OCI-LY7 (cell line): ENCODE data around the gene CNOT1. TPM values are rescaled to one million over a fixed set of nuclear protein-coding genes. Genes with fewer than 3 reads are reported as not detected.

Experiments
- BruUV-seq: library from RNA; stranded (reverse); fragments of 400-500 nt; replicated peaks from 2 replicates; lab custom pipeline; 2021; lab: Mats Ljungman, UMichigan
- CTCF ChIA-PET: fragments of 300-600 bp; sonication (Branson Sonifier 250); formaldehyde crosslinking; loops from one replicate; lab custom pipeline; 2022; ENCODE audit warnings: antibody characterized with exemption; ENCODE audit not compliant: unreplicated experiment; lab: Charles Lee
- POLR2A ChIA-PET: fragments of 300-600 bp; sonication (Branson Sonifier 250); formaldehyde crosslinking; loops from one replicate; lab custom pipeline; 2022; ENCODE audit warnings: antibody characterized with exemption; lab: Charles Lee
- DNase-seq: peaks from one replicate; pipeline ENCODE4 v3.0.0-alpha.2; 2015; ENCODE audit warnings: low spot score
- H2AFZ ChIP-seq: fragments of 200-600 bp; sonication (generic), shearing (Covaris generic); 2 replicates; pipeline ENCODE4 v1.6.1; 2014; ENCODE audit warnings: mild to moderate bottlenecking, antibody characterized with exemption, low read length, moderate library complexity
- H3K27ac ChIP-seq: fragments of 200-600 bp; sonication (generic); 2 replicates; pipeline ENCODE4 v1.5.1; 2014; ENCODE audit warnings: mixed run types, low read depth, mild to moderate bottlenecking, moderate library complexity, low read length, inconsistent platforms; ENCODE audit not compliant: poor library complexity, severe bottlenecking
- H3K36me3 ChIP-seq: fragments of 200-600 bp; sonication (generic); 2 replicates; pipeline ENCODE4 v1.6.1; 2014; ENCODE audit warnings: mild to moderate bottlenecking, antibody characterized with exemption, low read length, moderate library complexity, mixed read lengths; ENCODE audit not compliant: insufficient read depth
- H3K4me1 ChIP-seq: fragments of 200-600 bp; sonication (generic); 2 replicates; pipeline ENCODE4 v1.5.1; 2014; ENCODE audit warnings: mild to moderate bottlenecking, low read length; ENCODE audit not compliant: insufficient read depth, poor library complexity, severe bottlenecking
- H3K4me2 ChIP-seq: fragments of 200-600 bp; sonication (generic); 2 replicates; pipeline ENCODE4 v1.6.1; 2014; ENCODE audit warnings: mild to moderate bottlenecking, low read length
- H3K4me3 ChIP-seq: fragments of 200-600 bp; sonication (generic); 2 replicates; pipeline ENCODE4 v1.5.1; 2014; ENCODE audit warnings: mild to moderate bottlenecking, low read depth, low read length; ENCODE audit not compliant: poor library complexity, severe bottlenecking
- H3K79me2 ChIP-seq: fragments of 200-600 bp; sonication (generic); 2 replicates; pipeline ENCODE4 v1.6.1; 2016; ENCODE audit warnings: low read depth, mild to moderate bottlenecking, low read length, moderate library complexity, mixed read lengths; ENCODE audit not compliant: insufficient read depth
- H3K9me2 ChIP-seq: fragments of 200-600 bp; sonication (generic); 2 replicates; pipeline ENCODE4 v1.6.1; 2016; ENCODE audit warnings: mild to moderate bottlenecking, low read length, mixed read lengths; ENCODE audit not compliant: insufficient read depth
- H3K9me3 ChIP-seq: fragments of 200-600 bp; sonication (generic); 2 replicates; pipeline ENCODE4 v1.6.1; 2014; ENCODE audit warnings: mild to moderate bottlenecking, mixed run types, low read length, mixed read lengths
- H4K20me1 ChIP-seq: fragments of 200-600 bp; sonication (generic); 2 replicates; pipeline ENCODE4 v1.6.1; 2014; ENCODE audit warnings: mild to moderate bottlenecking, antibody characterized with exemption, low read length, moderate library complexity, mixed read lengths; ENCODE audit not compliant: insufficient read depth
- EZH2phosphoT487 ChIP-seq: fragments of 200-600 bp; sonication (generic); IDR thresholded peaks from 2 replicates; pipeline ENCODE4 v1.6.1; 2018; ENCODE audit warnings: low read depth, borderline replicate concordance, mild to moderate bottlenecking, mixed run types, antibody characterized with exemption, low read length, moderate library complexity, mixed read lengths
- intact Hi-C: fragments of 100-400 bp; cut with micrococcal nuclease; formaldehyde crosslinking; loops from one replicate; pipeline ENCODE4 v1.10.0; 2022; ENCODE audit not compliant: unreplicated experiment
- total RNA-seq, 2 experiments: library from RNA; depleted of rRNA in 1 of 2; stranded (reverse); fragments of >200 nt in 1 of 2; shearing (Covaris generic) in 1 of 2; gene quantifications; 2 replicates each; pipeline ENCODE4 v1.2.3, GENCODE V29; 2014 to 2022
- TF ChIP-seq, protein P1 (sequence below): fragments of 200-600 bp; sonication (generic); conservative IDR thresholded peaks from 2 replicates; pipeline ENCODE4 v1.5.1; 2014; ENCODE audit warnings: mild to moderate bottlenecking, antibody characterized with exemption, low read length, moderate library complexity, mixed read lengths

The CNOT1 gene
- total RNA-seq, 2 experiments from 2014 or later, result 230 to 288 TPM

DNA sequence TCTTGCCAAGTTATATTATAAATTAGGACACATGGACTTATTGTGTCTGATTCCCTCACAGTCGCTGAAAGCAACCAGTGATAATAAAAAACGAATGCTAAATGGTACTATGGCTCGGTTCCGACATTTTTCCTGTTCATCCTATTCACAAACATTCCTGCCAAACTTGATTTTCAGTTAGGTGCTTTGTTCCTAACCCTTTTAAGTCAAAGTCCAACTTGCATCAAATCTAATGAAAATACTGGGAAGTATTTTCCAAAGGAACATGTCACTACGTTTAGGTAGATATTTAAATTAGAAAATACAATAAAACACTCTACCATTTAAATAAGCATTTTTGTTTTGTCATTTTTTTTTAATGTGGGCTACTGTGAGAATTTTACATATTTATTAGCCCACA lies 93.3 kb downstream of the CNOT1 start:
- no peaks in the 10 kb centered on the region for H3K9me2 ChIP-seq
- H3K4me3 ChIP-seq, result no peak overlapping the region
- intact Hi-C loops, result no loop called here
- H2AFZ ChIP-seq, result no peak overlapping the region
- BruUV-seq, result no TSS peak
- no peaks in the 10 kb centered on the region for H3K4me1 ChIP-seq
- H3K4me2 ChIP-seq, result no peak overlapping the region
- ChIA-PET POLR2A (interaction anchor here (0.5 to 1.3 kb wide), 4 partner anchors 13 to 188 kb away, joined by 3 to 5 read pairs (median 4); no protein-coding TSS in a partner anchor), CTCF (no interaction called here)
- no peak for DNase-seq
- H3K79me2 ChIP-seq, result no peaks in the 10 kb centered on the region
- H3K9me3 ChIP-seq, result no peaks in the 10 kb centered on the region
- TF ChIP-seq, protein P1, sequence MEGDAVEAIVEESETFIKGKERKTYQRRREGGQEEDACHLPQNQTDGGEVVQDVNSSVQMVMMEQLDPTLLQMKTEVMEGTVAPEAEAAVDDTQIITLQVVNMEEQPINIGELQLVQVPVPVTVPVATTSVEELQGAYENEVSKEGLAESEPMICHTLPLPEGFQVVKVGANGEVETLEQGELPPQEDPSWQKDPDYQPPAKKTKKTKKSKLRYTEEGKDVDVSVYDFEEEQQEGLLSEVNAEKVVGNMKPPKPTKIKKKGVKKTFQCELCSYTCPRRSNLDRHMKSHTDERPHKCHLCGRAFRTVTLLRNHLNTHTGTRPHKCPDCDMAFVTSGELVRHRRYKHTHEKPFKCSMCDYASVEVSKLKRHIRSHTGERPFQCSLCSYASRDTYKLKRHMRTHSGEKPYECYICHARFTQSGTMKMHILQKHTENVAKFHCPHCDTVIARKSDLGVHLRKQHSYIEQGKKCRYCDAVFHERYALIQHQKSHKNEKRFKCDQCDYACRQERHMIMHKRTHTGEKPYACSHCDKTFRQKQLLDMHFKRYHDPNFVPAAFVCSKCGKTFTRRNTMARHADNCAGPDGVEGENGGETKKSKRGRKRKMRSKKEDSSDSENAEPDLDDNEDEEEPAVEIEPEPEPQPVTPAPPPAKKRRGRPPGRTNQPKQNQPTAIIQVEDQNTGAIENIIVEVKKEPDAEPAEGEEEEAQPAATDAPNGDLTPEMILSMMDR, result no peak
- no peak for TF ChIP-seq EZH2phosphoT487
- peaks cover 100% of the 10 kb centered on the region for H3K36me3 ChIP-seq
- 0 out of 2 replicates have a peak, but pooled peaks cover 9% of the 10 kb centered on the region for H4K20me1 ChIP-seq
- H3K27ac ChIP-seq, result no peak overlapping the region

DNA sequence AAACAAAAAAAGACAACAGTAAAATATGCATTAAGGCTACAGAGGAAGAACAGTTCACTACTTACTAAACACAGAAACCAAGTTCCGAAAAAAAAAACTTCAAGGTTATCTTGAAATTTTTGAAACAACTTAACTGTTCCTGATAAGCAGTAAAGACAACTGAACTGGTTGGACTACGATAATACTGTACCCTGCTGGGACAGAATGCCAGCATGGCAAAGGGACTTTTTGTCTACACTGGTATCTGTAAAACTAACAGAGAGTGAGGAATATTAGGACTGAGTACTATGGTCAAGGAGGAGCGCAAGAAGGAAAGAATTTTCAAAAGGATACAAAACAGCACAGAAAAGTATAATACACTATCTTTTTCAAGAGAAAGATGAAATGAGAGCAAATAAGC lies 94.5 kb downstream of the CNOT1 start:
- H3K4me3 ChIP-seq, result no peak overlapping the region
- H3K4me2 ChIP-seq, result no peak overlapping the region
- no peaks in the 10 kb centered on the region for H3K9me3 ChIP-seq
- no peaks in the 10 kb centered on the region for H3K9me2 ChIP-seq
- intact Hi-C loops, result no loop called here
- no peaks in the 10 kb centered on the region for H3K79me2 ChIP-seq
- no peak overlapping the region for H2AFZ ChIP-seq
- TF ChIP-seq, protein P1, result no peak
- no peak for TF ChIP-seq EZH2phosphoT487
- no peak overlapping the region for H3K27ac ChIP-seq
- DNase-seq, result no peak
- H4K20me1 ChIP-seq, result 0 out of 2 replicates have a peak, but pooled peaks cover 9% of the 10 kb centered on the region
- ChIA-PET CTCF (no interaction called here), POLR2A (interaction anchor here (0.7 kb wide), 1 partner anchor 52 kb away, joined by 3 read pairs; no protein-coding TSS in a partner anchor)
- BruUV-seq, result no TSS peak
- H3K4me1 ChIP-seq, result no peaks in the 10 kb centered on the region
- peaks cover 100% of the 10 kb centered on the region for H3K36me3 ChIP-seq

DNA sequence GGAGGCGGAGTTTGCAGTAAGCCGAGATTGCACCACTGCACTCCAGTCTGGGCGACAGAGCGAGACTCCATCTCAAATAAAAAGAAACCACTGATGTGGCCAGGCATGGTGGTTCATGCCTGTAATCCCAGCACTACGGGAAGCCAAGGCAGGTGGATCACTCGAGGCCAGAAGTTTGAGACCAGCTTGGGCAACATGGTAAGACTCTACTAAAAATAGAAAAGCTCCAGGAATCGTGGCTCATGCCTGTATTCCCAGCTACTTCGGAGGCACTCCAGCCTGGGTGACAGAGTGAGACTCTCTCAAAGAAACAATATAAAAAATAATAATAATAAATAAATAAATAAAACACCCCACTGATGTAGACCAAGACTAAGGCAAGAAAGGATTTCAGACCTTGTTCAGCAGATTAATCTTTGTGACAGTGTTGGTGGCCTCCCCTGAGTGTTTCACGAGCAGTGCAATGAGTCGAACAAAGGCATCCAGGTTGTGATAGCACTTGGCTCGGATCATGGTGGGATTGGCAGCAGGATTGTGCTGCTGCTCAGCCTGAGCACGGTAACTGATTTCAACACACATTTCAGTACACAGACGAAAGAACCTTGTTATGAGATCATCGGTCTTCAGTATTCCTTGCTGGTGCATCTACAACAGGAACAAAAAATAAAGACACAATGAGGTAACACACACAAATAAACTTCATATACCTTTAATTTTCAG lies 95.7 kb downstream of the CNOT1 start:
- H4K20me1 ChIP-seq, result 0 out of 2 replicates have a peak, but pooled peaks cover 9% of the 10 kb centered on the region
- H2AFZ ChIP-seq, result no peak overlapping the region
- no peak for TF ChIP-seq EZH2phosphoT487
- TF ChIP-seq, protein P1, result no peak
- H3K4me2 ChIP-seq, result no peak overlapping the region
- ChIA-PET POLR2A (no interaction called here), CTCF (no interaction called here)
- DNase-seq, result no peak
- intact Hi-C loops, result no loop called here
- H3K79me2 ChIP-seq, result no peaks in the 10 kb centered on the region
- H3K27ac ChIP-seq, result no peak overlapping the region
- H3K4me1 ChIP-seq, result no peaks in the 10 kb centered on the region
- H3K4me3 ChIP-seq, result no peak overlapping the region
- H3K36me3 ChIP-seq, result peaks cover 99% of the 10 kb centered on the region
- no peaks in the 10 kb centered on the region for H3K9me3 ChIP-seq
- BruUV-seq, result no TSS peak
- no peaks in the 10 kb centered on the region for H3K9me2 ChIP-seq
